ENCODE measurements around the gene GALNT14.

- TF ChIP-seq CTCF (IDR thresholded peaks at IDR 0.05) (no peak), EZH2phosphoT487 (IDR thresholded peaks at IDR 0.05) (no peak), EZH2 (IDR thresholded peaks at IDR 0.05) (no peak)
These were observed 148.1 kb downstream of the GALNT14 start for GRCh38 chr2:30990176-30990575.
